Left forelimb (tissue), 1 donor: ENCODE data around the gene IGFBP6.

Experiments used
- DNase-seq: peaks from one replicate; pipeline ENCODE4 v3.0.0-alpha.2; 2018; ENCODE audit warnings: low spot score

IGFBP6 gene

GRCh38 chr12:53097564-53098353 lies at the start of gene IGFBP6:
TSS of gene IGFBP6 (plus strand) at chr12:53097667. CDS start at chr12:53097718, 51 bp downstream.
- peak; percentile 78 for DNase-seq

DNA sequence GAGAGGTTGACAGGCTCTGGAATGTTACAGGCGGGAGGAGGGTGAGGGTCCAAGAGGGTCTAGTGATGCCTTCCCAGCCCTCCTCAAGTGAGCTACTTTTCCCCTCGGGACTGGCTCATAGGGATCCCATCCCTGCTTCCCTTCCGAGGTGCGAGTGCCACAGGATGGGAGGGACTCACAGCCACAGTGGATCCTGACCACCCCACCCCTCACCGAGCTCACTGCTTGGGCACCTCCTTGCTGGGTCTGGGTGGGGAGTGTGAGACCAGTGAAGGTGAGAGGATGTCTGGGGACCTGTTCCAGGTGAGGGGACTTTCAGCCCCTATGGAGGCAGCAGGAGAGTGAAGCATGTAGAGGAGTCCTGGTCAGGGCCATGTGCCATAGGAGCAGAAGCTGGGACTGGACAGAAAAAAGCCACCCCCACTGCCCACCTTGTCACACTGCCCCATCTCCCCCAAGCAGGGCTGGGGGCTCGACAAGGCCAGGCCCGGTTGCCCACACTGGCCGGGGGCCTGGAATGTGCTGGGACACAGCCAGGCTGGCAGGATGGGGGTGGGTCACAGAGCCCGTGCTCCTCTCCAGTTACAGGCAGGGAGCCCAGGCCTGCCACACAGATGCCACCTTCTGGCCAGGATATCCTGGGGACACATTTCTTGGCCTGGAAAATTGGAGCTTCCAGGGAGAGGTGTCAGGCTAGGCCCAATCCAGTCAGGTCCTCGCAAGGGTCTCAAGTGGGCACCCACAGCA lies 49.3 kb upstream of the IGFBP6 start:
- peak; percentile 81 for DNase-seq

GRCh38 chr12:53048780-53049401 lies 48.6 kb upstream of the IGFBP6 start:
- peak; percentile 81 for DNase-seq

GRCh38 chr12:53049571-53050318 lies 47.7 kb upstream of the IGFBP6 start, which contains the start of gene TNS2:
TSS of gene TNS2 (plus strand) at chr12:53050065. CDS start at chr12:53050186, 121 bp downstream.
- DNase-seq: peak; percentile 79

DNA sequence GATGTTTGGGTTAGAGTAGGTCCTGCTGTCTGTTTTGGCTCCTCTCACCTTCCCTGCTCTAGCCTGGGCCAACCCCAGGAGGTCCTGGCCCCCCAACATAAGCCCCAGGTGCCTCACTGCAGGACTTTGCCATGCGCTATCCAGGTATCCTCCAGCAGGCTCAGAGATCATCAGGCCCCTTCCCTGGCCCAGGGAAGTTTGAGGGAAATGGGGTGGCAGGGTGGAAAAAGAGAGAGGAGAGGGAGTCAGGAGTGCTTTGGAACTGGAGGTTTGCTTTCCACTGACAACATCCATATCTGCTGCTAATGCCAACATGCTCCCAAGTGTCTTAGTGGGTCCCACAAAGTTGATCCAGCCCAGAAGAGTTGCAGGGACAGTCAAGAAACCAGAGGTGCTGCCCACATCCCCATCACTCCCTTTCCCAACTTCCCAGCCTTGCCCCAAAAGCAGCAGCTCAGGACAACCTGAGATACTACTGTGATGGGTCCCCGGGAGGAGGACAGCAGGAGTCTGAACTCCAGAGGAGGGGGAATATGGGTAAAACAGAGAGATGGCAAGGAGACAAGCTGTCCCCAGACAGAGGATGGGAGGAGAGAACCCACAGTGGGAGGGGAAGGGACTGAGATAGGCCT lies 46.9 kb upstream of the IGFBP6 start:
- DNase-seq: peak; percentile 67

GRCh38 chr12:53051058-53051880 lies 46.2 kb upstream of the IGFBP6 start:
- peak; percentile 57 for DNase-seq

- DNase-seq: peak; percentile 61
Observed at GRCh38 chr12:53051881-53052412, 45.5 kb upstream of the IGFBP6 start.

GRCh38 chr12:53052419-53053217 lies 44.8 kb upstream of the IGFBP6 start:
- DNase-seq: peak; percentile 90

DNA sequence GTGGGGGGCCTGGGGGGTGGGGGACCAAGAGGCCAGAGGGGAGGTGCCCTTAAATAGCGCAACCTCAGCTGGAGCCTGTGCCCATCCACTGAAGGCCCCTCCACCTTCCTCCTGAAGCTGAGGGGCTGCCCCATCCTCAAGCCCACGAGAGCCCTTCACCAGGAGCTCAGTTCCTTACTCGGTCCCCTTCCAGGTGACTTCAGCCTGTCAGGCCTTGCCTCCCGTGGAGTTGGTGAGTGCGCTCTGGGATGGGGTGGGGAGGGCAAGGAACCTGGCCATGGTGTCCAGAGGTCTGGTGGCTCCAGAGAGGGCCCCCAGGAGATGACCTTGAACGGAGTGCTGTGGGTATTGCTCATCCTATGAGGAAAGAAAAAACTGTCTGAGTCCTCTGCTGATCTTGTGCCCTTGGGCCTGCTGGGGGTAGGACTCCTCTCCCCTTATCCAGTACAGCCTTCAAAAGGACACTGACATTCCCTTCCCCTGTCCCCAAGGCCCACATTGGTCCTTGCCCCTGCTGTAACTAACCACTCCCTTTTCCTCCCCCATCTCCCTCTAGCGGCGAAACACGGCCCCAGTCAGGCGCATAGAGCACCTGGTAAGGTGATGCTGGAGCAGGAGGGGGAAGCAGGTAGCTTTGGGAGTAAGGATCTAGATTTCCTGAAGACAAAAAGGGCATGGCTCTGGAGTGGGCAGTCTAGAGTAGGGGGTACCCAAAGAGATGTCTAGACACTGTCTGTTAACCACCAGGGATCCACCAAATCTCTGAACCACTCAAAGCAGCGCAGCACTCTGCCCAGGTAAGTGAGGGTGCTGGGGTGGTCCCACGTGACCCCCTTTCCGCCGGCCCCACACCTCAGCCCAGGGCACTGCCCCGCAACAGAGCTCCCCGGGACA lies 44.0 kb upstream of the IGFBP6 start:
- no peak for DNase-seq

GRCh38 chr12:53054112-53054878 lies 43.2 kb upstream of the IGFBP6 start:
- DNase-seq: peak; percentile 94

- DNase-seq: peak; percentile 50
Observed at GRCh38 chr12:53055471-53056266, 41.8 kb upstream of the IGFBP6 start.

DNA sequence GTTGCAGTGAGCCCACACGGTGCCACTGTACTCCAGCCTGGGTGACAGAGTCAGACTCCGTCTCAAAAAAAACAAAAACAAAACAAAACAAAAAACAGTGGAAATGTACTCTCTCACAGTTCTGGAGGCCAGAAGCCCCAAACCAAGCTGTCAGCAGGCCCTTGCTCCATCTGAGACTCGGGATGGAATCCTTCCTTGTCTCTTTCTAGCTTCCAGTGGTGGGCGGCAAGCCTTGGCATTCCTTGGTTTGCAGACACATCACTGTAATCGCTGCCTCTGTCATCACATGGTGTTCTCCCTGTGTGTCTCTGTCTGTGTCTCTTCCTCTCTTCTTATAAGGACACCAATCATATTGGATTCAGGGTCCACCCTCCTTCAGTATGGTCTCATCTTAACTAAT lies 41.2 kb upstream of the IGFBP6 start:
- DNase-seq: no peak

DNA sequence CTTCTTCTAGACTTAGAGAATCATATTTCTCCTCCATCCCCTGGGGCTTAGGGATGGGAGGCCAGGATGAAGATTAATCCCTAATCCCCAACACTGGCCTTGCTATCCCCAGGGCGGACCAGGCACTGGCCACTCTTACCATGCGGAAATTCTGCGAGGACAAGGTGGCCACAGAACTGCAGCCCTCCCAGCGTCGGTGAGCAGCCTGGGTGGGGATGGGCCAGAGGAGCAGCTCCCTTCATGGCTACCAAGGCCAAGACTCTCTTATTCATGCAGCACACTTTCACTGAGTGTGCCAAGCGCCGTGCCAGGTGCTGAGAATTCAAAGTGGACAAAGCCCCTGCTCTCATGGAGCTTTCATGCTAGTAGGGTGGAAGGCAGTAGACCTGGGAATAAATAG lies 40.6 kb upstream of the IGFBP6 start:
- DNase-seq: no peak

DNA sequence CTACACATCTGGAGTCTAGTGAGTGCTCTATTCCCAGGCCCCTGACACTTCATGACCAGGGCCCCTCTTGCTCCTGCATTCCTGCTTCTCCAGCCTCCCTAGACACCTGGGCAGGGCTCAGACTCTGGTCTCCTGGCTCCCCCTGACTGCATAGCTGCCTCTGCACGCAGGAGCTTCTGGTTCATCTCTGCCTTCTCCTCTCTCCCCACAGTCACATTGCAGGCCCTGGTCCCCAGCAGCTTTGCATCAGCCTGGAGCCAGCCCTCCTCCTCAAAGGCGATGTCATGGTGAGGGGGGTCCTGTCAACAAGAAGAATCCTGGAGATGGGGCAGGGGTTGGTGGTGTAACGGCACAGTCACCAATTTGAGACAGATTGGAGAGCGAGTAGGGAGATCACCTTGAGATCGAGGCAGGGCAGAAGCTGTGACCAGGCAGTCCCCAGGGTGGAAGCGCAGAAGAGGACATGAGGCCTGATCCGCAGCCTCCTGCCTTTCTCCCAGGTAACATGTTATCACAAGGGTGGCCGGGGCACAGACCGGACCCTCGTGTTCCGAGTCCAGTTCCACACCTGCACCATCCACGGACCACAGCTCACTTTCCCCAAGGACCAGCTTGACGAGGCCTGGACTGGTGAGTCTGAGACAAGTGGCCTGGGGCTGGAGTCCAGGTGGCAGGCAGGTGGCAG lies 39.5 kb upstream of the IGFBP6 start:
- DNase-seq: no peak

DNA sequence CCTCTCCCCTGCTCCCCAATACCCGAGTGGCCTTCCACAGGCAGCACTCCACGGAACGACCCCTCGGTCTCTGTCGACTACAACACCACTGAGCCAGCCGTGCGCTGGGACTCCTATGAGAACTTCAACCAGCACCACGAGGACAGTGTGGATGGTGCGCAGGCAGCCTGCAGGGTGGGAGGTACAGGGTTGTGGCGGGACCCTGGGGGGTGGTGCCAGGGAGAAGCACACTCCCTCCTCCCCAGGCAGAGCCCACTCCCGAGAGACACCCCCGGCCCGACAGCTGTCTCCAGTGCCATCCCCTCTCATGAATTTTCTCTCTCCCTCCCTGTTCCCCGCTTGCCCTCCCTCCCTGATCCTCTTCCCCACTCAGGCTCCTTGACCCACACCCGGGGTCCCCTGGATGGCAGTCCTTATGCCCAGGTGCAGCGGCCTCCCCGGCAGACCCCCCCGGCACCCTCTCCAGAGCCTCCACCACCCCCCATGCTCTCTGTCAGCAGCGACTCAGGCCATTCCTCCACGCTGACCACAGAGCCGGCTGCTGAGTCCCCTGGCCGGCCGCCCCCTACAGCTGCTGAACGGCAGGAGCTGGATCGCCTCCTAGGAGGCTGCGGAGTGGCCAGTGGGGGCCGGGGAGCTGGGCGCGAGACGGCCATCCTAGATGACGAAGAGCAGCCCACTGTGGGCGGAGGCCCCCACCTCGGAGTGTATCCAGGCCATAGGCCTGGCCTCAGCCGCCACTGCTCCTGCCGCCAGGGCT lies 38.6 kb upstream of the IGFBP6 start:
- no peak for DNase-seq
